COLO668 (cell line): ENCODE results near the gene INO80D.
"Not testable (repeated sequence)": the region's sequence is repeated elsewhere in the genome, so short reads cannot be mapped to it uniquely, and the experiment has no call there.

Experiments used
- DNase-seq: peaks from one replicate; lab custom pipeline; 2025; ENCODE audit not compliant: unreplicated experiment; lab: John Stamatoyannopoulos, UW

INO80D gene, protein sequence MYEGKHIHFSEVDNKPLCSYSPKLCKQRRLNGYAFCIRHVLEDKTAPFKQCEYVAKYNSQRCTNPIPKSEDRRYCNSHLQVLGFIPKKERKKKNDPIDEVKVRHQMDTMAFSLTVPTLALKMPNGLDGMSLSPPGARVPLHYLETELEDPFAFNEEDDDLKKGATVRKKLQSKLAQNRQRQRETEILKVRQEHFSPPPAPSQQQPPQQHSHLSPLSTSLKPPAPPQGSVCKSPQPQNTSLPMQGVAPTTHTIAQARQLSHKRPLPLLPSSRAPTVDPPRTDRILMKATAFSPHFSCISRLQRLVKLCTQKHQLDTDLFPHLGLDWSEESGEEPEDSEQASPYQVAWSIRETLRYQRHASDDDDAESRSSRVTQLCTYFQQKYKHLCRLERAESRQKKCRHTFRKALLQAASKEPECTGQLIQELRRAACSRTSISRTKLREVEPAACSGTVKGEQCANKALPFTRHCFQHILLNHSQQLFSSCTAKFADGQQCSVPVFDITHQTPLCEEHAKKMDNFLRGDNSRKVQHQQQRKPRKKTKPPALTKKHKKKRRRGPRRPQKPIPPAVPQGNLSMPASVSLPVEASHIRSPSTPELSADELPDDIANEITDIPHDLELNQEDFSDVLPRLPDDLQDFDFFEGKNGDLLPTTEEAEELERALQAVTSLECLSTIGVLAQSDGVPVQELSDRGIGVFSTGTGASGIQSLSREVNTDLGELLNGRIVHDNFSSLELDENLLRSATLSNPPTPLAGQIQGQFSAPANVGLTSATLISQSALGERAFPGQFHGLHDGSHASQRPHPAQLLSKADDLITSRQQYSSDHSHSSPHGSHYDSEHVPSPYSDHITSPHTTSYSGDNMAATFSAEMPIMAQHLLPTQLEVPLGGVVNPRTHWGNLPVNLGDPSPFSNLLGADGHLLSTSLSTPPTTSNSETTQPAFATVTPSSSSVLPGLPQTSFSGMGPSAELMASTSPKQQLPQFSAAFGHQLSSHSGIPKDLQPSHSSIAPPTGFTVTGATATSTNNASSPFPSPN

DNA sequence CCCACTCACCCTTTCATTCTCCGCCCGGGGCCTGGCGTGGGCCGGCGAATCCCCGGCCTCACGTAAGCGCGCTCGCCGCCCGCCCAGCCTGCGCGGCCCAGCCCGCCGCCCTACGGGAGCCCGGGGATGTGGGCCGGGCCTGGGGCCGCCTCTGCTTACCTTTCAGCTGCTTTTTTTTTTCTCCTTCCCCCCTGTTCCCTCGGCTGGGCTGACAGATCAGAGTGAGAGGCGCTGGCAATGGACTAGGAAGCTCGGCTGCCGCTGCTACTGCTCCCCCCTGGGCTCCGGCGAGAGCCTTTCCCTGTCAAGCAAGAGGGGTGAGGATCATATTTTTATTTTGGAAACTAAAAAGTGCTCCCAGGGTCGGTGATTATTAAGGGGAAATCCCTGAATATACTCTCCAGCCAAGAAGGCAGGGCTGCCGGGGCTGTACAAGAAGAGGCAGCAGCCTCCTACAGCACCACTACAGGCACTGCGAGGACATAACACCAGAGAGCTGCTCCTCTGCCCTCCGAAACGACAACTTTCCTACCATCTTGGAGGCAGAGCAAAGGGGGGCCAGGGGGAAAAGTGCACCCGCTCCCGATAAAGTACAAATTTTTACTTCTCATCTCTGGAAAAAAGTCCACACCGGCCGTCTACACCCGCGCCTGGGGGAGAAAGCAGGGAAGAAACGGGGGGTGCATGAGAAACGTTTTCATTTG lies at the start of gene INO80D:
Gene INO80D (minus strand): TSS at position 433 of the 704 bp plus-strand sequence. CDS start 23,158 bp downstream, outside the sequence.
- DNase-seq, result peak; percentile 81

DNA sequence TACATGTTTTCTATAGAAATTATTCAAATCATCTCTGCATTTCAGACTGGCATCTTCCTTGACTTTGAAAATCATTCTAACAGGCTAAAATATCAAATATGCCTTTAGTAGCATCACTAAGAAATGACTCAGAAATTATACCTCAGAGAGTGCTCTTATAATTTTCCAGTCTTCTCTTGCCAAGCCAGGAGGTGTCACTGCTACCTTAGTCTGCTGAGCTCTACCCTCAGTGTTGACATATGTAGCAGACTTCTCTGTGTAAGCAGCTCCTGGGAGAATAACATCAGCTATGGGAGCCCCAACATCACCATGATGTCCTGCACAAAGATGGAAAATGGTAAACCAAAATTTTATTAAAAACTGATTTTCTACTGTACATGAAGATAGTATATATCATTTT lies 41.7 kb upstream of the INO80D start:
- no peak for DNase-seq

DNA sequence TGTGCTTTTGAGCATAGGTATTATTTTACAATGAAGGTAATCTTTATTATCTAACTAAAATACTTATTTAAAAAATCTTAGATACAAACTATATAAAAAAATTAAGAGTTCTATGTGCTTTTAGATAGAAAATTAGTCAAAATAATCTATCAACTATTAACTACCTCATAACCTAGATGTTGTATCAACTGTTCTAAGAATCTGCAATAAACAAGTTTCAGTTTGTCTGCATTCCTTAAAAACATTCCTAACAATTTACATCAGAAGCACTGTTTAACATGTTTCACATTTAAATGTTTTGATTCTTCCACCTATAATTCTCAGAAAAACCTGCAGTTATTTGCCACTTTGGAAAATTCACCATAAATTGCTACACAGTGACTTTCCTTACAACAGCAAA lies 39.9 kb upstream of the INO80D start:
- no peak for DNase-seq

DNA sequence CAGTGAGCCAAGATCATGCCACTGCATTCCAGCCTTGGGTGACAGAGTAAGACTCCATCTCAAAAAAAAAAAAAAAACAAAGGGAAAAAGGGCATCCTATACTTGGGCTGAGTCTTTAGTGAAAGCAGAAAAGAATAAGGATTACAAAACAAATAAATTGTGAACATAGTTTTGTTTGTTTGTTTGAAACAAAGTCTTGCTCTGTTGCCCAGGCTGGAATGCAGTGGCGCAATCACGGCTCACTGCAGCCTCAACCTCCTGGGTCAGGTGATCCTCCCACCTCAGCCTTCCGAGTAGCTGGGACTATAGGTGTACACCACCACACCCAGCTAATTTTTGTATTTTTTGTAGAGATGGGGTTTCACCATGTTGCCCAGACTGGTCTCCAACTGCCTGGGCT lies 36.6 kb upstream of the INO80D start:
- DNase-seq, result not testable (repeated sequence)

DNA sequence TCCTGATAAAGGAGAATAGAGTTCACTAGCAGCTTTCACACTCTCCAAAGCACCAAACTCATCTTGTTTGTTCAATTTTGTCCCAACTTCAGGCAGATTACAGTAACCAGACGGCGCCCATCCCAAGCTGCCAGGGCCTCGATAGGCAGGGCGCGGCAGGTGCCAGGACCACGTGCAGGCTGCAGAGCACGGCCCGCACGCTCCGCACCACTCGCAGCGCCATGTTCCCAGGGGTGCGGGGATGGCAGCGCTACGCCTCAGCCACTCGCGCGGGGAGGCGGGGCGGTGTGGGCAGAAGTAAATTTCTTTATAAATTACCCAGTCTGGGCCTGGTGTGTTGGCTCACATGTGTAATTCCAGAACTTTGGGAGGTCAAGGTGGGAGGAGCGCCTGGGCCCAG lies 30.3 kb upstream of the INO80D start:
- DNase-seq, result no peak

DNA sequence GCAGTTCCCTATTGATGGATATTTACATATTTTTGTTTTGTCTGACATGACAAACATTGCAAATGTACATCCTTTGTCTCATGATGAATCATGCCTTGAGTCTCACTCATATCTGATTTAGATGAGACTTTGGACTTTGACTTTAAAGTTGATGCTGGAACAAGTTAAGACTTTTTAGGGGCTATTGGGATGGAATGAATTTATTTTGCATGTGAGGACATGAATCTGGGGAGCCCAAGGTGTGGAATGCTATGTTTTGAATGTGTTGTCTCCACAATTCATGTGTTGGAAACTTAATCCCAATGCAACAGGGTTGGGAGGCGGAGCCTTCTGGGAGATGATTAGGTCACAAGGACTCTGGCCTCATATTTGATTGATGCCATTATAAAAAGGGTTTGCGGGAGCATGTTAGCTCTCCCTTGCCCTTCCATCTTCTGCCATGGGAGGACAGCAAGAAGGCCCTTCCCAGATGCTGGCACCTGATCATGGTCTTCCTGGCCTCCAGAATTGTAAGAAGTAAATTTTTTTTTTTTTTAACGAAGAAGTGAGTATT lies 29.1 kb upstream of the INO80D start:
- DNase-seq, result no peak

DNA sequence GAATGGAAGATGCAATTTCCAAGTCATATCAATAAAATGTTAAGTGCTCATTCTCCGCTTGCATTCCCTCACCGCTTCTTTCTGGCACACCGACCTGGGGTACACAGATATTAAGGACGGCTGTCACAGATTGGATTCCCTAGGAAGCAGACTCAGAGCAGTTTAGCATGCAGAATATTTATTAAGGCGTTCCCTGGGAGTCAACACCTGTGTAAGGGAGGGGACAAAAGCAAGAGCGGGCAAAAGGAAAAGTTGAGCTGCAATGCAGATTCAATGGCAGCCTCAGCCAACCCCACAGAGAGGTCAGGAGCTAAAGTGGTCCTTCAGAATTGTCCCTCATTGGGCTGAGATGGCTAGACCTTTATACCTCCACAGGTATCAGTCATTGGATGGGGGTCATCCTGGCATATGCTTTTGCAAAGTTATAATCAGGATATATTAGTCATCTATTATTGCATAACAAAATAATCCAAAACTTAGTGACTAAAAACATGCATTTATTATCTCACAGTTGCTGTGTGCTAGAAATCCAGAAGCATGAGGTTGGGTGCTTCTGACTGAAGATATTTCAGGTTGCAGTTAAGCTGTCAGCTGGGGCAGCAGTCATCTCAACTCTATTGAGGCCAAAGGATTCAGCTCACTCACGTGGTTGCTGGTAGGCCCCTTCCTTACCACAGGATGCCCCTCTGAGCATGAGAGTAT lies 27.0 kb upstream of the INO80D start:
- DNase-seq, result no peak

DNA sequence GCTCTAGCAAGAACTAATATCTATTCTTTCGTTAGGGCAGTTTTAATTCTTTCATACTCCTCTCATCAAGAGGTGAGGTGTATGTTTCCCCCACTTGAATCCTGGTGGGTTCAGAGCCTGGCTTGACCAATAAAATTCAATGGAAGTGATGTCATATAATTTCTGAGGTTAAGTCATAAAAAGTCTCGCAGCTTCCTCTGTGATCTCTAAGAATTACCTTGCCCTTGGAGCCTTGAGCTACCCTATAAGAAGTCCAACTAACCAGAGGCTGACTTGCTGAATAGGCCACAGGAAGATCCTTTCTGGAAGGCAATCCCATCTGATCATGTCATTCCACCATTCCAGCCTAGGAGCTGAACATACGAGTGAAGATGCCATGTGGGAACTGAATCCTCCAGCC lies 26.1 kb upstream of the INO80D start:
- no peak for DNase-seq

DNA sequence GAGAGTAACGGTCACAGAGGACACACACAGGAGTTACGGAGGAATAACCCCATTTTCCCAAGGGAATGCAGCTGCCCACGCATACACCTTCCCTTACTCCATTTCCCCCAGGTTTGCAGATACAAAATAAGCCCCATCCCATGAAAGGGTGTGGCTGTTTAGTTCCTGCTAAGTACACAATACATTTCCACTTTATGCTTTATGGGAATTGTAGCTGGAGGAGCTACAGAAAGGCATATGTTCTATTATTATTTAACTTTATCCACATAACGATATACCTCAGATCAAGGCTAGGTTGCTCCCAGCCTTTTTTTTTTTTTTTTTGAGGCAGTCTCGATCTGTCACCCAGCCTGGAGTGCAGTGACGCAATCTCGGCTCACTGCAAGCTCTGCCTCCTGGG lies 22.7 kb upstream of the INO80D start:
- no peak for DNase-seq

DNA sequence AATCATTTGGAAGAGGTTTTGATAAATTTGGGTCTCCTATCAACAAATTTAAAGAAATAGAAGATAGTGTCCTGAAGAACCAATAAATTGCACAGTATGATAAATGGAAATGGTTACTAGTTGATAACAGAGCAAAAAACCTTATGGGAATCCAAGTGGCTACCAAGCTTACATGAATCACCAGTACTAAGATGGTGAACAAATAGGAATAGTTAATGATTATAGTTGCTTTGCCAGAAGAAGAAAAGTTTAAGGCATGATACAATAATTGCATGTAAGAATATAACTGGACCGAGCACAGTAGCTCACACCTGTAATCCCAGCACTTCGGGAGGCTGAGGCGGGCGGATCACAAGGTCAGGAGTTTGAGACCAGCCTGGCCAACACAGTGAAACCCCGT lies 19.6 kb upstream of the INO80D start:
- no peak for DNase-seq

DNA sequence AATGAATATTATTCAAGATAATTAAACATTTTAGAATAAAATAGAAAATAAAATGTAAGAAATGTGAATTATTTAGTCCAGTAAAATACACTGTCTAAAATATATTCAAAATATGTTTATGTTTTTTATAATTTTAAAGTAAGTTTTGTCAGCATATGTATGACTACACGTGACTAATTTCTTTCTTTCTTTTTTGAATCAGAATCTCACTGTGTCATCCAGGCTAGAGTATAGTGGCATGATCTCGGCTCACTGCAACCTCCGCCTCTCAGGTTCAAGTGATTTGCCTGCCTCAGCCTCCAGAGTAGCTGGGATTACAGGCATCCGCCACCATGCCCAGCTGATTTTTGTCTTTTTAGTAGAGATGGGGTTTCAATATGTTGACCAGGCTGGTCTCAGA lies 19.1 kb upstream of the INO80D start:
- no peak for DNase-seq

DNA sequence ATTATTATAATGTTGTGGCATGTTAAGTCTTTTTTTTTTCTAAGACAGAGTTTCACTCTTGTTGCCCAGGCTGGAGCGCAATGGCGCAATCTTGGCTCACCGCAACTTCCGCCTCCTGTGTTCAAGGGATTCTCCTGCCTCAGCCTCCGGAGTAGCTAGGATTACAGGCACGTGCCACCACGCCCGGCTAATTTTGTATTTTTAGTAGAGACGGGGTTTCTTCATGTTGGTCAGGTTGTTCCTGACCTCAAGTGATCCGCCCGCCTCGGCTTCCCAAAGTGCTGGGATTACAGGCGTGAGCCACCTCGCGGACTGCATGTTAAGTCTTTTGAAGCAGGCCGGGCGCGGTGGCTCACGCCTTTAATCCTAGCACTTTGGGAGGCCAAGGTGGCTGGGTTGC lies 12.9 kb upstream of the INO80D start:
- not testable (repeated sequence) for DNase-seq

DNA sequence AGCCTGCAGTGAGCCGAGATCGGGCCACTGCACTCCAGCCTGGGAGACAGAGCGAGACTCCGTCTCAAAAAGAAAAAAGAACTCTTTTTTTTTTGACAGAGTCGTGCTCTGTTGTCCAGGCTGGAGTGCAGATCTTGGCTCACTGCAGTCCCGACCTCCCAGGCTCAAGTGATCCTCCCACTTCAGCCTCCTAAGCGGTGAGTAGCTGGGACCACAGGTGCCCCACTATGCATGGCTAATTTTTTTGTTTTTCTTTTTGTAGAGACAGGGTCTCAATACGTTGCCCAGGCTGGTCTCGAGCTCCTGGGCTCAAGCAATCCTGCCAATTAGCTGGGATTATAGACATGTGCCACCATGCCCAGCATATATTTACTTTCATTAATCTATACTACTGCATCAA lies 12.5 kb upstream of the INO80D start:
- DNase-seq, result no peak

DNA sequence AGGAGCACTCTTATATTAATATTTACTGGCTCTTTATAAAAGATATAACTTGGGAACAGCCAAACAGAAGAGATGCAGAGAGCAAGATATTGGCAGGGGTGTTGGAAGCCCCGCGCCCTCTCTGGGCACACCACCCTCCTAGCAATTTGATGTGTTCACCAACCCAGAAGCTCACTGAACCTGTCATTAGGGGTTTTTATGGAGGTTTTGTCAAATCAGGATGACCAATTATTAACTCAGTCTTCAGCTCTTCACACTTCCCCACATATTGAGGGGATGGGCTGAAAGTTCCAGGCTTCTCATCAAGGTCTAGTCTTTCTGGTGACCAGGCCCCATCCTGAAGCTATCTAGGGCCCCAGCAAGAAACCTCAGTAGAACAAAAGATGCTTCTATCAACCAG lies 10.9 kb upstream of the INO80D start:
- DNase-seq, result no peak

DNA sequence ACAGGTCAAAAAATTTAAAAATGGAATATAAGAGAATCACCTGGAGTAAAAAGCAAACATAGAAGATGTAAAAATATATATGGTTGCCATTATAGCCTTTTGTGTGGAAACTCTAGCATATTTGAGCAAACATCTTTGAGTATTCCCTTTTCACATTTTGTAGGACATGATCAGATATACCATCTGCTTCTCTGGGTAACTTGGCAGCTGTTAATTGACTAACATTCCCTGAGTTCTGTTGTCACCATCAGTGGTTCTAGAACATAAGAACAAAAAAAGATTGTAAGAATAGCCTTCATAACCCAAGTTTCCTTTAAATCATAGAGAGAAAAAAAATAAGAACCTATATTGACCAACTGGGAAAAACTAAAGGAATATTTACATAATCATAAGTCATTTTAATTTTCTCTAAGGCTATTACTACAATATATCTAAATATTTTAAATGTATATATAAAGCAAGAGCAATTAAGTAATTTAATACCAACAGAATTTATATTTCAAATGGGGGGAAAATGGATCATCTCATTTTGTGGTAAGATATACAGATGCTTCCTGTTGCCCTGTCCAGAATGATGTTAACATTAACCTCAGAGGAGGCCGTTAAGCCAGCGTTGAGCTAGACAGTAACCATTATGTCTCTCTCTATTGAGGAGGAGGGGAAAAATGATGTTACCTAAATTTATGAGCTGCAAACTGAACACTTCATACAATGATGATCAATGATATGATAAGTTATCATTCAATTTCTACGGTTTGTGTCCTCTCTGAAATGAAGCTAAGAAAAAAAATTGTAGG lies 9.8 kb upstream of the INO80D start:
- DNase-seq, result no peak

DNA sequence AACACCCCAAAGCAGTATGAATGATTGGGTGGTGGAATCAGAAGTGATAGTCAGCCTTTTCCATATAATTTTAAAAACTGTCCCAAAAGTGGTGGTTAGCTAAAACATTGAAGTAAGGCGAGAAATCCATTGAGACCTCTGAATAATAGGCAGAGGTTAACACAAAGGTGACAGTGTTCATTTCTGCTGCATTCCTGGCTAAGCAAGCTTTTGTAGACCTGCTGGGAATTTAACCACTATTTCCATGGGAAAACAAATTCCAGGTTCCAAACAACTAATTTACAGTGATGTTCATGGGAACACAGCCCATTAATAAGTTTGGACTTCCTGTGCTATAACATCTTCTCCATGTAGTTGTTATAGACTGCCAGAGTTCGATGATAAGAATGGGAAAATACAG lies 6.3 kb upstream of the INO80D start:
- DNase-seq, result no peak

DNA sequence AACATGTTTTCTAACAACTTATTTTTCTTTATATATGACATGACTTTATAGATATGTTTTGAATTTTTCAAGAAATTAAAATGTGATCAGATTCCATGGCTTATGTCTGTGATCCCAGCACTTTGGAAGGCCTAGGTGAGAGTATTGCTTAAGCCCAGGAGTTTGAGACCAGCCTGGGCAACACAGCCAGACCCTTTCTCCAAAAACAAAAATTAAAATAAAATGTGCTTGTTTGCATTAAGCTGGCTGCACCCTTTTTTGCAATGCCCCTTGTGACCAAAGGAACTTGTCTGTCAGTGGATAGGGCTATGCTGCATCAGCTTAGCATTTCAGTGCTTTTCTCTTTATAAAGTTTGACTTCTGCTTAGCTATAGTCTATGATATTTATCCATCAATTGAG lies 2.3 kb upstream of the INO80D start:
- DNase-seq, result no peak

DNA sequence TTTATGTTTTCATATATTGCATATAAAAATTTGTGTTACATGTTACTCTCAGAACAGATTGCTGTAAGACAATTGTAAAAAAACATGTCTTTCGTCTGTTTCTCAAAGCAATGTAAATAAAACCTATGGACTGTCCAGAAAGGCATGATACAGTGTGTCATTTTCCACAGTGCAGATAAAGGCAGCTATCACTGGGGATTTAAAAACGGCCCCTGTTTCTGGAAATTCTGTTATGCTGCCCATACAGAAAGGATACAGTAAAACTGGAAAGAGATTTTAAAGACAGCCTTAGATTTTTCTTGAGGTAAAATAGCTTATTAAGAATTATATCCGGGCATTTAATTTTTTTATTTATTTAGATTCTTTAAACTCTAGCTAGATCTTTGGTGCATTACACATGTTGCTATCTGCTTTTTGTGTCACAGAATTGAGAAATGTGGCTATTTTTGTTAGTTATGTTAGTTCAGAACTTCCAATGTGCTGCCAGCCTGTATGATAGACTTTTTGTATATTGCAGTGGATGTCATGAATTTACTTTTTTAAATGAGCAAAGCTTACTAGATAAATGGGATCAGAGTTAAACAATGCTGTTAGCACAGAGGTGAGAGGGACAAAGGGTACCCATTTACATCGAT lies 859 bp upstream of the INO80D start:
- no peak for DNase-seq
